GM19043 (cell line): Measurements from ENCODE around the gene TARBP1.
"Not testable (repeated sequence)": the region's sequence is repeated elsewhere in the genome, so short reads cannot be mapped to it uniquely, and the experiment has no call there.

Experiments
- ATAC-seq: cut with Tn5 transposase; IDR thresholded peaks from one replicate; pipeline ENCODE4 v1.9.1; 2021; ENCODE audit warnings: low read depth; ENCODE audit not compliant: unreplicated experiment

The TARBP1 gene

DNA sequence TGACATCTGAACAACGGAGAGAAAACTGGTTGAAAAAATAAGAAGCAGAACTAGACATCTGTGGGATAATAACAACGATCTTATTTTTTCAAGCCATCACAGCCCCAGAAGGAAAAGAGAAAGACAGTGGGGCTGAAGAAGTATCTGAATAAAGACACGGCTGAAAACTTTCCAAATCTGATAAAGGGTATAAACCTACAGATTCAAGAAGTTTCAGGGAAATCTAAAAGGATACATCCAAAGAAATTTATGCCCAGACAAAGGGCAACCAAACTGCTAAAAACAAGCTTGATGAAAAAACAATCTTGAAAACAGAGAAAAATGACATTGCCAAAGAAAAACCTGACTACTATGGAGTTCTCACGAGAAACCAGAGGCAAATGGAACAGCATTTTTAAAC, 40.4 kb downstream of the TARBP1 start:
- ATAC-seq, result no peak

DNA sequence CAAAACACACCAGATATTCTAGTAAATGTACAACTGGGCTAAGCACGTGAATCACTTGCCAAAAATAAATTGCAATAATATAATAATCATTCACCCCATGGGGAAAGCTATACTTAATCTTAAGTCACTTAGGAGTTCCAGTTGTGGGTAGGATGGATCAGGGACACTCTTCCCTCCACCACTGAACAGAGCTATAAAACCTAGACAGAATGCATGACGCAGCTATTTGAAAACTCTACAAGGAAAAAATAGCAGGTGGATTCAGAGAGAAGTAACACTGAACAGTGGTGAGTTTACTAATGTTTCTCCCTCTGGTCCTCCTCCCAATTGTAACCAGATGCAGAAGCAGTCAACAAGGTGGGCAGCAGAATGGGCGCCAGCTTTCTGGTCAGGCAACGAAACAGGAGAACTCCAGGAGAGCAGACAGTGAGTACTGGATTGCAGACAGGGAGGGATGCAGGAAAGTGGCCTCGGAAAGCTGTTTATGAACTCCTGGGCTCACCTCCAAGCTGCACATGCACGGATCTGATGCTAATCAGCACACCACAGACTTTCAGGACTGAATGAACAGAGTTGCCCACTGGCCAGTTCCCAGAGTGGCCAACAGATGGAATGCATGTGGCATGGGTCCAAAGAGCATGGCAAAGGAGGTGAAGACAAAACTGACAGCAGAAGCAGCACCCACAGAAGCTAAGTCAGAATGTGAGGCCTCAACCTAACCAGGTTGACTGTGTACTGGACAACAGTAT, 41.4 kb downstream of the TARBP1 start:
- ATAC-seq, result no peak

DNA sequence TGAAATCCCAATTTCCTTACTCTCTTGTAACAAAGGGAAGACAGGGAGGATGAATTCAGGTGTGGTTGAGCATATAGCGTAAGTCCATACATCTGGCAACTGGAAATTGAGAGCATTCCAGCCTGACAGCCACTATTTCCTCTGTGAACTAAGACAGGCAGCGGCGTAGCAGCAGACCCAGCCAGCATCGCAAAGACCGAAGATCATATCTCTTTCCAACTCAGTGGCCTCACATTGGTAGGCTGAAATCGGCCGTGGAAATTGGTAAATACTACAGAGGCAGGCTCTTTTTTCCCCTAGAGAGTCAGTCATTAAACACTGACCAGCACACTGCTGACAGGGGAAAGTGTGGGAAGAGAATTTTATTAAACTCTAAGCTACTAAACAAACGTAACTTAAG, 43.4 kb downstream of the TARBP1 start:
- ATAC-seq, result no peak

DNA sequence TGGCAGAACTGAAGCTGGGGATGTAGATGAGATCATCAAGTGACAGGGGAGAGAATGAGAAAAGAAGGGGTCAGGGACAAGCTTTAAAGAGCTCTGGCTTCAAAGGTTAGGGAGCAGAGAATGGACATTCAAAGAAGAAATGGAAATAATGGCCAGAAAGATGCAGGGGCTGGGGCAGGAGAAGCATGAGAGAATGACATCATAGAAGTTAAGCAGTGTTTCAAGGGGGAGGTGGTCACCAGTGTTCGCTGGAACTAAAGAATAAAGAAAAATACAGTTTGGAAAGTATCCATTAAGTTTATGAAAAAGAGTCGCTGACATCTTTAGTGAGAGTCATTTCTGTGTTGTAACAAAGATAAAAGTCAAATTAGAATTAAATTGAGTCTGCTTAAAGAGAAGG, 44.3 kb downstream of the TARBP1 start:
- no peak for ATAC-seq

DNA sequence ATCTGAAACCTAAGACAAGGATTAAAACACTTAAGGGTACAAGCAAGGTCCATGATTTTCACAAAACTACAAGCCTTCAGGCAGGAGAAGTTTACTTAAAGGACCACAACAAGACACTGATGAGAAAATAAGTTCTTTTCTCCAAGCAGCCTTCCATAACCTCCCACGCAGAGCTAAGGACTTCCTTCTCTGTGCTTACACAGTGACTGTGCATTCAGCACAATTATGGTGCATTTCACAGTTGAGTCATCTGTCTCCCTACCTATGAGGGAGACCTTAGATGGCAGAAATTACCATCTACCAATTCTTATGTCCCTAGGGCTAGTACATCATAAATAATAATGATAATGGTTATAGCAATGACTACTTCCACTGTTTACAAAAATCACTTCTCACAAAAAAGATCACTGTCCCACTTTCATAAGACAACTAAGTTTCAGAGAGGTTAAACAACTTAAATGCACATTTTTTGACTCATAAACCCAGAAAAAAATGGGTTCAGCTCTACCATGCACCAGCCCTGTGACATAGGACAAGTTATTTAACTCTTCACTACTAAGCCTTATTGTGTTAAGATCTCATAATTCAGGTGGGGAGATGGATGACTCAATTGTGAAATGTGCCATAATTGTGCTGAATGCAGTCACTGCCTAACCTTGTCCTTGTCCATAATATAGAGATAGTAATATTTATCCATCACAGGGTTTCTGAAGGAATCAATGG, 45.3 kb downstream of the TARBP1 start:
- no peak for ATAC-seq

DNA sequence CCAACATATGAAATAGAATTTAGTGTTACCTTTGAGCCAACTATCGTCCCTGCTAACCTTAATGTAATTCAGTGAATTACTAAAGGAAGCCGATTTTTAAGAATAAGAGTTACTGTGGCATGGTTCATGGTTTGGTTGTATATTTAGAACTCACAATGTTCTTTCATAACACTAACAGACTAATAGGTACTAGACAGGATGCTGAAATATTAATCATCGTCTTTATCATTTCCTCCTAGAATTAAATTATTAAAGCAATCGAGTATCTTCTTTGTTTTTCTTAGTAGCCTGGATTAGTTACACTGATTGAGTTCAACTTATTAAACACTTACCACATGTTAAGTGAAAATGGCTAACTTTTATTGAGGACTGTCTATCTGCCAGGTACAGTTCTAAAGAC, 47.7 kb downstream of the TARBP1 start:
- ATAC-seq, result no peak

DNA sequence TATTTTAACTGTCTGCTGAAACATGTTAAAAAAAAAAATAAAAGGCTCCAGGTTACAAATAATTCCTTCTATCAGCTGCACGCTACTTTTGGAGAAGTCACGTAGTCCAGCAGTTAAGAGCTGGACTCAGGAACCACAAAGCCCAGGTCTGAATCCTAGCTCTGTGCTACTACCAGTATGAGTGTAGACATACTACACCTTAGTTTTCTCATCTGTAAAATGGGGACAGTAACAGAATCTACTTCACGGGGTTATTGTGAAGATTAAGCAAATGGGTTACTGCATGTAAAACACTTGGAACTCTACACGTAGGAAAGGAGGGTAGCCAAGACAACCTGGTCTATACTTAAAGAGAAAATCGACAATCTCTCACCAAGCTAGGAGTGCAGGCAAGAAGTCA, 48.3 kb downstream of the TARBP1 start:
- no peak for ATAC-seq

DNA sequence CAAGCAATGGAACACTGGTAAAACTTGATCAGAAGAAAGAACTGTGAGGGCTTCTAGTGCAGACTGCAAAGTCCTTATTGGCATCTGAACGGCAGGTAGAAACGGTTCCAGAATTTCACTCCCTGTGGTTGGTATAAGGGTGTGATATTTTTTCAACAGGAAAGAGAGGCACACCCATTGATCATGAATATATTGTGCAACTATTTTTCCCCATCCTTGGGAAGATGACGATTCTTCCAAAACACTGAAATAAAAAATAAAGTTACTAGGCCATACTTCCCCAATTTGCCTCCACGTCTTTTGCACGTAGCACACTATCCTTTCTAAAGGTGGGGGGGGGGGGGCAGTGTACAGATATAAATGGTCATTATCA, 49.6 kb downstream of the TARBP1 start:
- no peak for ATAC-seq

DNA sequence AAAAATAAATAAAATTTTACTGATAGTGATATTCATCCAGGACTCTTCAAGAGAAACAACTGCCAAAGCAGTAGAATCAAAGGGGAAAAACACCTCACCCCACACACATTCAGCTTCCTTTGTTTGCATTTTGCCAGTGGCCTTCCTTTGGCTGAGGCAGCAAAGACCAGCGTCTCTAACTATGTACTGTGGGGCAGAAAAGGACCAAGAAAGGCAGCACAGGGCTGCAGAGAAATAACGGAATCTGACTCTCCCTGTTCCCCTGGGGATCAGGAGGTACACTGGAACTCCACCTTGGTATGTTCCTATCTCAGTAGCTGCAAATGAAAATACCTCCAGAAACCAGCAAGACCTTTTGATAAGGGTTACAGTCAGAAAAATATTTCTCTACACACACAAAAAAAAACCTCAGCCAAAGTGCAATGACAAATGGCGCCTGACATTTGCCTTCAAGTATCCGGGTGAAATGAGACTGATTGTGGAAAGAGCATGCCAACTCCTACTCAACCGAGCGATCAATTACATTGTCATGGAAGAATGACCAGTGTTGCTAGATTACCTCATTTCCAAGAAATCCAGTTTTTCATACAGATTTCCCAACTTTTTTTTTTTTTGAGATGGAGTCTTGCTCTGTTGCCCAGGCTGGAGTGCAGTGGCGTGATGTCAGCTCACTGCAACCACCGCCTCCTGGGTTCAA, 50.9 kb downstream of the TARBP1 start:
- ATAC-seq, result no peak

DNA sequence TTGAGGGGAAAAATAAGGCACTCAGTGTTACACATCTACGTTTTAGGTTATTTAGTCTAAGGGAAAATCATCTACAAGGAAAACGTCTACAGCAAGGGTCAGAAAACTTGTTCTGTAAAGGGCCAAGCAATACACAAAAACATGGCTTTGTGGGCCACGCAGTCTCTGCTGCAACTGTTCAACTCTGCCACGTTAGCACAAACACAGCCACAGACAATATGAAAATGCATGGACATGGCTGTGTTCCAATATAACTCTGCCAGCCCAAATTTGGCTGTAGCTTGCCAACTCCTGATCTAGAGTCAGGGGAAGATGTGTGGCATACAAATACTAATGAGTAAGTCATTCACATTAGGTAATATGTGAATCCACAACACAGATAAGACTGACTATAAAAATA, 65.0 kb downstream of the TARBP1 start:
- no peak for ATAC-seq

DNA sequence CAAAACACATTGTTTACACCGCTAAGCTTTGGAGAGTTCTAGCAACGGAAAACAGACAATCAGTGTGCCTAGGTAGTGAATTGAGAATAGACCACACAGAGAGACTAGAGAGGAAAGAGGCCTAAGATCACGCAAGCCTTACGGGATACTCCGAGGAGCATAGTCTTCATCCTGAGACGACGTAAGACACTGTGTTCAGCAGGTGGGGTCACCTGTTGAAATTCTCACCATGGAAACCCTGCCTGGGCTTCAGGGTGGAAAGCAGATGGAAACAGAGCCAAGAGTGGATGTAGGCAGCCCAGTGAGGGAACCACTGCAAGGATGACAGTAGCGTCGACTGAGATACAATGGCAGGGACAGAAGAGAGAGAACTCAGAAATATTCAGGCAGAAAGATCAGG, 65.5 kb downstream of the TARBP1 start:
- ATAC-seq, result no peak

DNA sequence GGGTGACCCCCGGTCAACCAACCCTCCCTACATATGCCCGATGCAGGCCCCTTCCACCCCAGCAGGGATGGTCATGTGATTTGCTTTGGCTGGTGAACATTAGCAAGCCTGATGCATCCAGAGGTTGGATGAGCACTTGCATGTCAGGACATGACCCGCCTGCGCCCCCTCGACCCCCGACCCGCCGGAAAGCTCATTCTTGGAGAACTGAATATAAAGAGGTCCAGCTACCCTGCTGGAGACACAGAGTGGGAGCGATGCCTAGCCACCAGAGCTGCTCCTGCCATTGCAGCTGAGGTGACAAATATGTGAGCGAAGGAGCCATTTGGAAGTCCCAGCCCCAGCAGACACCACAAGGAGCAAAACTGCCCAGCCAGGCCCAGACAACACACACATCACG, 66.1 kb downstream of the TARBP1 start:
- no peak for ATAC-seq

DNA sequence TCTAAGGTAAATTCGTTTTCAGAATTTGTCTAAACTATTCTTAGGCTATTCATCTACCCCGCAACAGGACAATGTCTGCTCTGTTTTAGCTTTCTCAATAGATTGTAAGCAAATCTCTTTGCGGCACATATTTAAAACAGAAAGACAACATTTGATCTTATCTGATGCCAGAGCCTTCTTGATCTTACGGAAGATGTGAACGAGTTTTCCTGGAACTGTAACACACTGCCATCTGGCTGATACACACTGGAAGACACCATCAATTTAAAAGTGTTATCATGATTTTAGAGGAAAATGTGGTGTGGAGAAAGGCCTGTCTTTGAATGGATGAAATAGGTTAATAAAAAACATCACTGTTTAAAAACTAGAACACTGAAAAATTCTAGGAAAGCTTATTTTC, 69.7 kb downstream of the TARBP1 start:
- no peak for ATAC-seq

DNA sequence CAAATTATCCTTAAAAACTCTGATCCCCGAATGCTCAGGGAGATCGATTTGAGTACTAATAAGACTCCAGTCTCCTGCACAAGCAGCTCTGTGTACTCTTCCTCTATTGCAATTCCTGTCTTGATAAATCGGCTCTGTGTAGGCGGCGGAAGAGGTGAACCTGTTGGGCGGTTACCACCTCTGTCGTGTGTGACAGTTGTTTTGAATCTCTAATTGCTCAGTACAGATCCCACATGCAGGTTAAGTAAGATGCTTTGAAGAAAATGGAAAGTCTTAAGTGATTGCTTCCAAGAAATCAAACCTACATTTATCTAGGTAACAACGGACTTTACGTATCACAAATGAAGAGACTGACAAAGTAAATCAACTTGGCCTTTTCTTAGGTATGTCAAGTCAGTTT, 70.2 kb downstream of the TARBP1 start:
- no peak for ATAC-seq

DNA sequence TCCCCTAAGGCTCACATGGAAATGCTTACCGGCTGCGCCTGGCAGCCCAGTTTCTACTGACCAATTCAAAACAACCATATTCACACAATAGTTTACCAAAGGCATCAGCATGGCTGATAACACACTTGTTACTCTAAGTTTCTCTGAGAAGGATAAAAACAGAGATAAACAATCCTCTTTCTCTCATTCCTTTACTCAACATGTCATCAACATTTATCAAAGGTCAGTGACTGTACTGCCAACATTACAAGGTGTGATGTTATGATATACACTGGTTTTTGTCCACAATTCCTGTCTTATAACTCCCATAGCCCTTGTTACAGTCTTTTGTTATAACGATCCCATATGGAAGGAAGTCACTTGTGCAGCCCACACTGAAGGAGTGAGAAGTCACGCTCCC, 72.1 kb downstream of the TARBP1 start:
- no peak for ATAC-seq

DNA sequence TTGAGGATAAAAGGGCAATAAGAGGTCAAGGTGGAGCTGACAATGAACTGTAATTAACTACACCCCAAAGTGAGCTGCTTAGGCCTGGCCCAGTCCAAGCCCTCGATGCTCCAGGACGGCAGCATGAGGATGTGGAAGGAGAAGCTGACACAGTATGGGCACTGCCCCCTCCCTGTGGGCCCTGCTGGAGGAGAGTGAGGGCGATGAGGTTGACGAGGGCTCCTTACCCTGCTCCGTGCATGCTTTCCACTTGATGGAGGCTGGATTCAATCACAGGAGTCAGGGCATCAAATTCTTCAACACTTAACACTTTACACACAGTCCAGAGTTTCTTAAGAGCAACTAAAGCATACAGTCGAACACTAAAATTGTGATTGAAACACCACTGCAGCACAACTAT, 73.3 kb downstream of the TARBP1 start:
- no peak for ATAC-seq

DNA sequence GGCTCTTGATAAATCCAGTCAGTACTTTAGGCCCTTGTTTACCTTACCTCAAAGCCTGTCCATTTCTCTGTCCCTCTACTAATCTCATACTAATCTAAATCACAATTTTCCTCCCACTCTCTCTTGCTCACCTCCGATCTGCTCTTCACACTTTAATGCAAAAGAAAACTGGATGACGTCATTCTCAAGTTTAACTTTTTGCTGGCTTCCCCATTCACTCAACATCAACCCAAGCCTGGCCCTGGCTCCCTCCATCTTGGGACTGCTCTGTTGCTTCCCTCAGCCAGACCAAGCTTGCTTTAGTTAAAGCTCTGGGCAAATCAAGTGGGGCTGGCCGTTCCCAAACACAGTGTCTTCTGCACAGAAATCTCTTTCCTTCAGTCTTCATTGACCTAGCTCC, 76.0 kb downstream of the TARBP1 start:
- ATAC-seq, result no peak

DNA sequence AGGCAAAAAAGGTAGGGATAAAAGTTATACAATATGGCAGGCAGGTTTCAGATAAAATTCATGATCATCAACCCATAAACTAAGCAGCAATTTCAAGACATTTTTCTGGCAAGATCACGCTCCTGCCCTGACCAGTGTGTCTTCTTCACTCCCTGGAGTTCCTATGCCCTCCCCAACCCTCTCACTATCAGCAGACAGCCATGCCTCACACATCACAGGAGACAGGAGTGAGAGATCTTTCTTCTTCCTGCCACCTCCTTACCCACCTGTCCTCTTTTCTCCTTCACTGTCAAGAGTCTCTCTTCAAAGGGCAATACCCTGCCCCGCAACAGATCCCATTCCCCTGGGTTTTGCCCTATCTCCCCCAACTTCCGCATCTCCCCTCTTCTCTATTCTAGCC, 77.3 kb downstream of the TARBP1 start:
- ATAC-seq, result no peak

DNA sequence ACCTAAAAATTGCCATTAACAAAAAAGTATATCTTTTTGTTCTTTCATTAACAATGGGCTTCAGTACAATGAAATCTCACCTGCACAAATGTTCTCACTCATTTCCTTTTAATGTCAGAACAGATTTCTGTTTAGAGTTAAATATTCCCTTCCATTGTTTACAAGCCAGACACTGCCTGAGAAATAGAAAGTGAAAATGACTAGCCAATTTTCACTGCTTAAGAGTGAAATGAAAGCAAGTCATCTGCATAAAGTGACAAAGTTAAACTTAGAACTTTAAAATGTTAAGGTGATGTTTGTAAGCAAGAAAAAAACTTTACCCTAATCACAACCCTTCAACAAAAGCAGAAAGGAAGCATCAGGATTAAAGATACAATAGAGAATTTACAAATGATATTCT, 78.2 kb downstream of the TARBP1 start:
- peak; percentile 63 for ATAC-seq

DNA sequence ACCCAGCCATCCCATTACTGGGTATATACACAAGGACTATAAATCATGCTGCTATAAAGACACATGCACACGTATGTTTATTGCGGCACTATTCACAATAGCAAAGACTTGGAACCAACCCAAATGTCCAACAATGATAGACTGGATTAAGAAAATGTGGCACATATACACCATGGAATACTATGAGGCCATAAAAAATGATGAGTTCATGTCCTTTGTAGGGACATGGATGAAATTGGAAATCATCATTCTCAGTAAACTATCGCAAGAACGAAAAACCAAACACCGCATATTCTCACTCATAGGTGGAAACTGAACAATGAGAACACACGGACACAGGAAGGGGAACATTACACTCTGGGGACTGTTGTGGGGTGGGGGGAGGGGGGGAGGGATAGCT, 79.5 kb downstream of the TARBP1 start:
- ATAC-seq, result not testable (repeated sequence)

DNA sequence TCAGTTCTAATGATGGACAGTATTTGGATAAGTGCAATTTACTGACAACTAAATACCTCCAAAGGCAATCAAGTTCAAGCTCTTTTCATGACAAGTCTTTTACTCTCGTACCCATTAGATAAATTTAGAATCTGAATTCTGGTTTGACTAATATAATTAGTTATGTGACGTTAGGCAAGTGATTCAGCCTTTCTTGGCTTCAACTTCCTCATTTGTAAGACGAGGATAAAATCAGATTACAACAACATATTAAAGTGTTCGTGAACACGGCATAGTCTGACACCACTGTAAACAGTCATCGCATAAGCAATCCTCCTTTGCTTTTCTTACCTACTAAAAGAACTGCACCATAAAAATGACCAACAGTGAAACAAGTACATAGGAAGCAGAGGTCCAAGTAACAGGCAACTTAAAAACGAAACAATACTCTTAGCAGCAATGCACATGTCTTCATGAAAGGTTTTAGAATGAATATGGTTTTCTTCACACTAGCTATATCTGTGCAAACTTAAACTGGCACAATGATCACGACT, 80.1 kb downstream of the TARBP1 start:
- peak; percentile 48 for ATAC-seq

DNA sequence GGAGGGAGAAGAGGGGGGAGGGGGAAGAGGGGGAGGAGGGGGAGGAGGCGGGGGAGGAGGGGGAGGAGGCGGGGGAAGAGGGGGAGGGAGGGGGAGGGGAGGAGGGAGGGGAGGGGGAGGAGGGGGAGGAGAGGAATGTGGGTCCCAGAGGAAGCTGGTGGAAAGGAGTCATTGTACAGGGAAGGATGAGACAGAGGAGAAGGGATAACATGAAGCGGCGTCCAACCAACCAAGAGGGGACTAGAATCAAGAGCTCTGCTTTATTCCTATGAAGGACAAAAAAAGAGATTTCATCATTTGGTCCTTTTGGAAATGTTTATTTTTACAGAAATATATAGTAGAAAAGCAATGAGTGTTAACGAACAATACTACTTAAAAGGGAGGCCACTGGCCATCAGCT, 81.2 kb downstream of the TARBP1 start:
- no peak for ATAC-seq
